DOHH2 (cell line): ENCODE data around the gene EVC2.

Source experiments
- H3F3A ChIP-seq: fragments of 200-600 bp; sonication (generic), shearing (Covaris generic); 2 replicates; pipeline ENCODE4 v1.6.0; 2016; ENCODE audit warnings: antibody characterized with exemption, mild to moderate bottlenecking; ENCODE audit not compliant: control insufficient read depth, insufficient read depth
- H3K27ac ChIP-seq: fragments of 200-600 bp; sonication (generic); 2 replicates; pipeline ENCODE4 v1.5.1; 2014; ENCODE audit warnings: low read depth, mild to moderate bottlenecking, low read length, moderate library complexity
- H3K27me3 ChIP-seq: fragments of 200-600 bp; sonication (generic); 2 replicates; pipeline ENCODE4 v1.6.1; 2014; ENCODE audit warnings: mild to moderate bottlenecking, low read length, mixed read lengths; ENCODE audit not compliant: control insufficient read depth
- H3K36me3 ChIP-seq: fragments of 200-600 bp; sonication (generic); 2 replicates; pipeline ENCODE4 v1.6.1; 2014; ENCODE audit warnings: mild to moderate bottlenecking, low read length, moderate library complexity, mixed read lengths; ENCODE audit not compliant: control insufficient read depth
- H3K4me1 ChIP-seq: fragments of 200-600 bp; sonication (generic); 2 replicates; pipeline ENCODE4 v1.6.1; 2014; ENCODE audit warnings: mild to moderate bottlenecking, low read length, mixed read lengths; ENCODE audit not compliant: control insufficient read depth
- H3K4me2 ChIP-seq: fragments of 200-600 bp; sonication (generic); 2 replicates; pipeline ENCODE4 v1.6.0; 2014; ENCODE audit warnings: mild to moderate bottlenecking, low read length, moderate library complexity
- H3K4me3 ChIP-seq: fragments of 200-600 bp; sonication (generic); 2 replicates; pipeline ENCODE4 v1.5.1; 2014; ENCODE audit warnings: mild to moderate bottlenecking, low read length, mixed read lengths
- H3K79me2 ChIP-seq: fragments of 200-600 bp; sonication (generic); 2 replicates; pipeline ENCODE4 v1.6.1; 2014; ENCODE audit warnings: mild to moderate bottlenecking, low read length, mixed read lengths; ENCODE audit not compliant: control insufficient read depth
- H3K9me2 ChIP-seq: fragments of 200-600 bp; sonication (generic); replicated peaks from 2 replicates; pipeline ENCODE4 v1.6.1; 2014; ENCODE audit warnings: mild to moderate bottlenecking, low read length, mixed read lengths; ENCODE audit not compliant: control insufficient read depth
- H3K9me3 ChIP-seq: fragments of 200-600 bp; sonication (generic); 2 replicates; pipeline ENCODE4 v1.6.1; 2014; ENCODE audit warnings: antibody characterized with exemption, low read length, mixed read lengths; ENCODE audit not compliant: control insufficient read depth, insufficient read depth
- H4K20me1 ChIP-seq: fragments of 200-600 bp; sonication (generic); 2 replicates; pipeline ENCODE4 v1.6.0; 2014; ENCODE audit warnings: low read depth, mild to moderate bottlenecking, antibody characterized with exemption, low read length, moderate library complexity; ENCODE audit not compliant: control insufficient read depth, insufficient read depth
- CTCF ChIP-seq: fragments of 200-600 bp; sonication (generic); IDR thresholded peaks from one replicate; pipeline ENCODE4 v1.5.1; 2014; ENCODE audit warnings: antibody characterized with exemption, mild to moderate bottlenecking, low read depth, low read length; ENCODE audit not compliant: poor library complexity, severe bottlenecking
- EZH2phosphoT487 ChIP-seq: fragments of 200-600 bp; sonication (generic); IDR thresholded peaks from 2 replicates; pipeline ENCODE4 v1.6.1; 2017; ENCODE audit warnings: borderline replicate concordance, mild to moderate bottlenecking, antibody characterized with exemption, low read length, moderate library complexity, mixed read lengths

The EVC2 gene

GRCh38 chr4:5752376-5753184, 44.2 kb upstream of the EVC2 start:
- H3K4me1 ChIP-seq: no peaks in the 10 kb centered on the region
- no peaks in the 10 kb centered on the region for H3K36me3 ChIP-seq
- no peaks in the 10 kb centered on the region for H3K27me3 ChIP-seq
- no peak overlapping the region for H3K4me3 ChIP-seq
- no peaks in the 10 kb centered on the region for H3F3A ChIP-seq
- no peaks in the 10 kb centered on the region for H3K9me2 ChIP-seq
- no peak overlapping the region for H3K27ac ChIP-seq
- no peak overlapping the region for H3K4me2 ChIP-seq
- no peaks in the 10 kb centered on the region for H4K20me1 ChIP-seq
- no peaks in the 10 kb centered on the region for H3K79me2 ChIP-seq
- no peaks in the 10 kb centered on the region for H3K9me3 ChIP-seq
- no peak for TF ChIP-seq EZH2phosphoT487
- no peak for TF ChIP-seq CTCF

GRCh38 chr4:5751666-5752375, 43.5 kb upstream of the EVC2 start:
- Histone ChIP-seq H3K4me2 (no peak overlapping the region), H3K27me3 (no peaks in the 10 kb centered on the region), H4K20me1 (no peaks in the 10 kb centered on the region), H3K4me1 (no peaks in the 10 kb centered on the region), H3F3A (no peaks in the 10 kb centered on the region), H3K79me2 (no peaks in the 10 kb centered on the region), H3K9me3 (no peaks in the 10 kb centered on the region), H3K9me2 (no peaks in the 10 kb centered on the region), H3K4me3 (no peak overlapping the region), H3K36me3 (no peaks in the 10 kb centered on the region), H3K27ac (no peak overlapping the region)
- TF ChIP-seq EZH2phosphoT487 (no peak), CTCF (no peak)

- H3K4me1 ChIP-seq: no peaks in the 10 kb centered on the region
- no peak overlapping the region for H3K27ac ChIP-seq
- H3K36me3 ChIP-seq: no peaks in the 10 kb centered on the region
- H3K4me2 ChIP-seq: no peak overlapping the region
- no peaks in the 10 kb centered on the region for H3K27me3 ChIP-seq
- H3K4me3 ChIP-seq: no peak overlapping the region
- no peaks in the 10 kb centered on the region for H3F3A ChIP-seq
- no peaks in the 10 kb centered on the region for H3K9me3 ChIP-seq
- TF ChIP-seq CTCF (no peak), EZH2phosphoT487 (no peak)
- H3K79me2 ChIP-seq: no peaks in the 10 kb centered on the region
- no peaks in the 10 kb centered on the region for H4K20me1 ChIP-seq
- no peaks in the 10 kb centered on the region for H3K9me2 ChIP-seq
These were observed 42.7 kb upstream of the EVC2 start for GRCh38 chr4:5750946-5751665.
